Fibroblast of villous mesenchyme (primary cell): ENCODE data around the gene EXOC3L1. TPM values are rescaled to one million over a fixed set of nuclear protein-coding genes. Genes with fewer than 3 reads are reported as not detected.

Source experiments
- DNase-seq: peaks from one replicate; pipeline ENCODE4 v3.0.0-alpha.2; 2010; ENCODE audit warnings: low read depth
- H3K4me3 ChIP-seq: 2 replicates; pipeline ENCODE4 v1.5.1; 2011; ENCODE audit warnings: low read depth, mild to moderate bottlenecking, low read length
- CTCF ChIP-seq: IDR thresholded peaks from 2 replicates; pipeline ENCODE4 v1.5.1; 2012; ENCODE audit warnings: low read depth, mild to moderate bottlenecking, low read length; ENCODE audit not compliant: insufficient read depth
- total RNA-seq: library from RNA; depleted of rRNA; stranded (reverse); fragments of >200 nt; gene quantifications from 2 replicates; pipeline ENCODE4 v1.2.3, GENCODE V29; 2012

The EXOC3L1 gene
- total RNA-seq, 1 donor: not detected

- DNase-seq: no peak
- no peak for TF ChIP-seq CTCF
- H3K4me3 ChIP-seq: no peak overlapping the region
These were observed 20.9 kb downstream of the EXOC3L1 start for GRCh38 chr16:67169011-67169451.

GRCh38 chr16:67167588-67167987 lies 22.3 kb downstream of the EXOC3L1 start:
- DNase-seq: no peak
- TF ChIP-seq CTCF: no peak
- no peak overlapping the region for H3K4me3 ChIP-seq

GRCh38 chr16:67166598-67167168 lies 23.3 kb downstream of the EXOC3L1 start:
- no peak overlapping the region for H3K4me3 ChIP-seq
- DNase-seq: no peak
- no peak for TF ChIP-seq CTCF

GRCh38 chr16:67166110-67166547 lies 23.8 kb downstream of the EXOC3L1 start:
- DNase-seq: no peak
- no peak for TF ChIP-seq CTCF

GRCh38 chr16:67165121-67166078 lies 24.5 kb downstream of the EXOC3L1 start:
- DNase-seq: no peak
- no peak for TF ChIP-seq CTCF
- H3K4me3 ChIP-seq: peak overlapping the region; percentile 39

More at GRCh38 chr16:67166110-67166547, 23.8 kb downstream of the EXOC3L1 start:
- no peak overlapping the region for H3K4me3 ChIP-seq

- DNase-seq: peak; percentile 58
- H3K4me3 ChIP-seq: peak within 1 kb of the TSS; percentile 47
- no peak for TF ChIP-seq CTCF
These were observed 25.3 kb downstream of the EXOC3L1 start, which contains the start of gene HSF4 for GRCh38 chr16:67164599-67165061. Gene HSF4 (plus strand): TSS chr16:67164745. CDS start chr16:67164812, 67 bp downstream.
